Measurements from ENCODE around the gene COL9A1. TPM values are rescaled to one million over a fixed set of nuclear protein-coding genes. Genes with fewer than 3 reads are reported as not detected.

The COL9A1 gene
- total RNA-seq, 1 experiment from 2014 or later = not detected

DNA sequence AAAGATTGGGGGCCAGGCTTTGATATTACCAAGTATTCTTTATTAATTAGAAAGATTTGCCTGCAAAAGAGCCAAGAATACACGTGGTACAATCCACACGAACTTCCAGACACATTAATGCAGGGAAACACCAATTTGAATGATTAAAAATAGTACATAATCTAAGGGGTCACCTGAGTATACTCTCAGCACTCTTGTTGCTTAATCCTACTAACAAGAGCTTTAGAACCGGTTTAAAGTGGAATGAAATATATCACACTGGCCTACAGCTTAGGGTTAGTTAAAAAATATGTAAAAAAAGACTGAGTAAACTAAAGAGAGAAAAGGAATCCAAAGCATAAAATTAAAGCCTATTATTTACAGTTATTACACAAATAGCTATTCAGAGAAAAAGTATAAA is 49.0 kb downstream of the COL9A1 start:
- intact Hi-C loops (cut with micrococcal nuclease; ENCODE audit: unreplicated experiment) = no loop called here
- Mint-ChIP-seq H3K27ac (ENCODE audit: unreplicated experiment) (no peak overlapping the region), H3K4me1 (ENCODE audit: low read depth, unreplicated experiment) (no peaks in the 10 kb centered on the region), H3K27me3 (ENCODE audit: unreplicated experiment) (peaks cover 54% of the 10 kb centered on the region), H3K4me3 (ENCODE audit: low read depth, unreplicated experiment) (no peak overlapping the region), H3K9me3 (ENCODE audit: low read depth, unreplicated experiment) (no peaks in the 10 kb centered on the region), H3K36me3 (ENCODE audit: insufficient read depth, unreplicated experiment) (no peaks in the 10 kb centered on the region)
- CTCF ChIA-PET = interaction anchor here (1.7 kb wide), 1 partner anchor 33 kb away, joined by 7 read pairs; no protein-coding TSS in a partner anchor
- no TSS peak for BruUV-seq (replicated peaks)
- DNase-seq = no peak
- no peak for TF ChIP-seq CTCF (IDR thresholded peaks at IDR 0.05; ENCODE audit: unreplicated experiment)

- CTCF ChIA-PET = no interaction called here
- no peak for DNase-seq
- TF ChIP-seq CTCF (IDR thresholded peaks at IDR 0.05; ENCODE audit: unreplicated experiment) = no peak
- no peaks in the 10 kb centered on the region for H3K9me3 Mint-ChIP-seq (ENCODE audit: low read depth, unreplicated experiment)
- H3K27me3 Mint-ChIP-seq (ENCODE audit: unreplicated experiment) = peaks cover 57% of the 10 kb centered on the region
- intact Hi-C loops (cut with micrococcal nuclease; ENCODE audit: unreplicated experiment) = no loop called here
- H3K4me3 Mint-ChIP-seq (ENCODE audit: low read depth, unreplicated experiment) = no peak overlapping the region
- H3K27ac Mint-ChIP-seq (ENCODE audit: unreplicated experiment) = no peak overlapping the region
- no TSS peak for BruUV-seq (replicated peaks)
- H3K36me3 Mint-ChIP-seq (ENCODE audit: insufficient read depth, unreplicated experiment) = no peaks in the 10 kb centered on the region
- no peaks in the 10 kb centered on the region for H3K4me1 Mint-ChIP-seq (ENCODE audit: low read depth, unreplicated experiment)
Measured at GRCh38 chr6:70252604-70253003, 50.3 kb downstream of the COL9A1 start.

DNA sequence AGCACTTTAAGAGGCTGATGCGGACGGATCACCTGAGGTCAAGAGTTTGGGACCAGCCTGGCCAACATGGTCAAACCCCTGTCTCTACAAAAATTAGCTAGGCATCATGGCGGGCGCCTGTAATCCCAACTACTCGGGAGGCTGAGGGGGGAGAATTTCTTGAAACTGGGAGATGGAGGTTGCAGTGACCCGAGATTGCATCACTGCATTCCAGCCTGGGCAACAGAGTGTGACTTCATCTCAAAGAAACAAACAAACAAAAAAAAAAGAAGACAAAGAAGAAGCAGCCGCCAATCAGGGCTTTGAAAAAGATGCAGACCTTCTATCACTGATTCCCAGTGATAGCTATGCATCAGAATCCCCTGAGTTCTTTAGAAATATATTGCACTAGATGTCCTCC is 56.8 kb downstream of the COL9A1 start:
- no TSS peak for BruUV-seq (replicated peaks)
- no peaks in the 10 kb centered on the region for H3K9me3 Mint-ChIP-seq (ENCODE audit: low read depth, unreplicated experiment)

DNA sequence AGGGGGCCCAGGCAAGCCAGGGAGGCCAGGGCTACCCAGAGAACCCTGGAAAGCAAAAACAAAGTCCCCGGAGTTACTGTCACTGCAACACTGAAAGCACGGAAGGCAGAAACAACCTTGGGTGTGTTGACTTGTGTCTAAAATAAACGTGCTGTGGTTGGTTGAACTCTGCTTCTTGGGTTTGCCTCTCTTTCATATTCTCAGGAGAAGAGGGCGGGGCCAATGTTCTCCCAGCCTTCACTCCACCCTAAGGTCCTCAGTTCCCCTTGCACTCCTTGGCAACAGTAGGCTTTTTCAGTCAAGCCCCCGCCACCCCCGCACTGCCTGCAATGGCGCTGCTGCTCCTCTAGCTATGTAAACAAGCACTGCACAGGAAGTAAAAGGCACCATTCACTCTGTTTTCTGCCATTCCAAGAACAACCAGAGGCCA is 60.9 kb downstream of the COL9A1 start:
- Mint-ChIP-seq H3K27ac (ENCODE audit: unreplicated experiment) (no peak overlapping the region), H3K27me3 (ENCODE audit: unreplicated experiment) (peaks cover 14% of the 10 kb centered on the region), H3K4me3 (ENCODE audit: low read depth, unreplicated experiment) (no peak overlapping the region), H3K4me1 (ENCODE audit: low read depth, unreplicated experiment) (peaks cover 7% of the 10 kb centered on the region), H3K36me3 (ENCODE audit: insufficient read depth, unreplicated experiment) (no peaks in the 10 kb centered on the region), H3K9me3 (ENCODE audit: low read depth, unreplicated experiment) (no peaks in the 10 kb centered on the region)
- TF ChIP-seq CTCF (IDR thresholded peaks at IDR 0.05; ENCODE audit: unreplicated experiment) = no peak
- peak; percentile 23 for DNase-seq
- BruUV-seq (replicated peaks) = no TSS peak
- CTCF ChIA-PET = no interaction called here
- intact Hi-C loops (cut with micrococcal nuclease; ENCODE audit: unreplicated experiment) = no loop called here

More for the DNA sequence above, 56.8 kb downstream of the COL9A1 start:
- TF ChIP-seq CTCF (IDR thresholded peaks at IDR 0.05; ENCODE audit: unreplicated experiment) = no peak
- H3K4me3 Mint-ChIP-seq (ENCODE audit: low read depth, unreplicated experiment) = no peak overlapping the region
- CTCF ChIA-PET = no interaction called here
- H3K27ac Mint-ChIP-seq (ENCODE audit: unreplicated experiment) = no peak overlapping the region
- no peaks in the 10 kb centered on the region for H3K36me3 Mint-ChIP-seq (ENCODE audit: insufficient read depth, unreplicated experiment)
- H3K27me3 Mint-ChIP-seq (ENCODE audit: unreplicated experiment) = peaks cover 21% of the 10 kb centered on the region
- intact Hi-C loops (cut with micrococcal nuclease; ENCODE audit: unreplicated experiment) = no loop called here
- DNase-seq = no peak
- peaks cover 7% of the 10 kb centered on the region for H3K4me1 Mint-ChIP-seq (ENCODE audit: low read depth, unreplicated experiment)

All from Calu3 (cell line).